Measurements from ENCODE around the gene ATP13A3.

- TF ChIP-seq CTCF (IDR thresholded peaks at IDR 0.05) (no peak), POLR2A (IDR thresholded peaks at IDR 0.05) (no peak)
Measured at GRCh38 chr3:194532591-194532990, 45.8 kb upstream of the ATP13A3 start.
